ENCODE measurements around the gene GALK1. TPM values are rescaled to one million over a fixed set of nuclear protein-coding genes. Genes with fewer than 3 reads are reported as not detected.
A peak's percentile ranks its signal among the peaks of the same experiment; 100 is the strongest.

GALK1 gene
- total and polyA plus RNA-seq, 9 of the 15 experiments (the other 6 are each of a cell fraction or from before 2014, with no cell fraction given) = 0.45 to 51.6 (median 17.4) TPM

GRCh38 chr17:75785016-75785890 lies 20.3 kb upstream of the GALK1 start (continued):
- no peak for TF ChIP-seq CREB3L1 (IDR thresholded peaks at IDR 0.05; ENCODE audit: borderline replicate concordance, low read depth)
- no peak for TF ChIP-seq MED1 (CRISPR knock-in tag; IDR thresholded peaks at IDR 0.05; ENCODE audit: borderline replicate concordance)
- no peak for TF ChIP-seq ZNF384 (IDR thresholded peaks at IDR 0.05; ENCODE audit: low read depth, low read length)
- TF ChIP-seq ZNF444 (CRISPR knock-in tag; IDR thresholded peaks at IDR 0.05) = peak; percentile 8; the same call in 1 of the 2 replicates
- TF ChIP-seq FOSL1 (tag; conservative IDR thresholded peaks at IDR 0.05) = peak; percentile 98
- TF ChIP-seq ZNF512 (tag; IDR thresholded peaks at IDR 0.05) = no peak
- TF ChIP-seq BRCA1 (IDR thresholded peaks at IDR 0.05) = no peak
- no peak for TF ChIP-seq BRCA1 (CRISPR knock-in tag; IDR thresholded peaks at IDR 0.05)
- no peak for TF ChIP-seq WHSC1 (IDR thresholded peaks at IDR 0.05; ENCODE audit: low read length)
- TF ChIP-seq SMAD1 (IDR thresholded peaks at IDR 0.05; ENCODE audit: low read depth, low read length, partially characterized antibody) = peak; percentile 69
- TF ChIP-seq JUND (IDR thresholded peaks at IDR 0.05; ENCODE audit: borderline replicate concordance, low read depth, low read length) = peak; percentile 91
- TF ChIP-seq JUND (tag; IDR thresholded peaks at IDR 0.05; ENCODE audit: borderline replicate concordance, low read depth, low read length) = peak; percentile 86; the same call in 2 of the 3 replicates
- TF ChIP-seq XRCC5 (IDR thresholded peaks at IDR 0.05; ENCODE audit: low read depth, low read length) = no peak; the same call in 1 of the 2 replicates
- no peak; the same call in 1 of the 2 replicates for TF ChIP-seq TCFL5 (CRISPR knock-in tag; conservative IDR thresholded peaks at IDR 0.05)
- no peak for TF ChIP-seq HDAC3 (IDR thresholded peaks at IDR 0.05; ENCODE audit: borderline replicate concordance, partially characterized antibody)
- TF ChIP-seq CBX3 (IDR thresholded peaks at IDR 0.05; ENCODE audit: borderline replicate concordance in 1 of 2, low read length in 2 of 2) = peak in 1 of 2 experiments; percentile 86; a peak in 2 of 3 replicates
- peak; percentile 32; the same call in 1 of the 2 replicates for TF ChIP-seq POLR2AphosphoS2 (IDR thresholded peaks at IDR 0.05; ENCODE audit: low read length)
- TF ChIP-seq SREBF1 (IDR thresholded peaks at IDR 0.05; ENCODE audit: borderline replicate concordance, low read depth, low read length) = no peak
- no peak for TF ChIP-seq MCM3 (IDR thresholded peaks at IDR 0.05)
- no peak; the same call in 1 of the 2 replicates for TF ChIP-seq E2F4 (CRISPR knock-in tag; IDR thresholded peaks at IDR 0.05; ENCODE audit: low read depth)
- no peak for TF ChIP-seq ZSCAN32 (CRISPR knock-in tag; IDR thresholded peaks at IDR 0.05)
- no peak for TF ChIP-seq U2AF1 (optimal IDR thresholded peaks at IDR 0.05; ENCODE audit: low read depth, low read length)
- no peak for TF ChIP-seq NCOA2 (IDR thresholded peaks at IDR 0.05; ENCODE audit: partially characterized antibody in 2 of 2)
- TF ChIP-seq USF1 (CRISPR knock-in tag; IDR thresholded peaks at IDR 0.05) = peak; percentile 73

Measured in K562 (cell line).